Stimulated activated CD8-positive, alpha-beta memory T cell treated with anti-CD3 and anti-CD28 coated beads, Interleukin-4, amount 100 ng/mL, for 24 hours (primary cell): ENCODE results near the gene FNDC10.
A peak's percentile ranks its signal among the peaks of the same experiment; 100 is the strongest.

Experiments
- DNase-seq: peaks from one replicate; pipeline ENCODE4 v3.0.0-alpha.2; 2020; ENCODE audit warnings: low read depth

Gene FNDC10

GRCh38 chr1:1616045-1616790 is 16.3 kb upstream of the FNDC10 start:
- no peak for DNase-seq

DNA sequence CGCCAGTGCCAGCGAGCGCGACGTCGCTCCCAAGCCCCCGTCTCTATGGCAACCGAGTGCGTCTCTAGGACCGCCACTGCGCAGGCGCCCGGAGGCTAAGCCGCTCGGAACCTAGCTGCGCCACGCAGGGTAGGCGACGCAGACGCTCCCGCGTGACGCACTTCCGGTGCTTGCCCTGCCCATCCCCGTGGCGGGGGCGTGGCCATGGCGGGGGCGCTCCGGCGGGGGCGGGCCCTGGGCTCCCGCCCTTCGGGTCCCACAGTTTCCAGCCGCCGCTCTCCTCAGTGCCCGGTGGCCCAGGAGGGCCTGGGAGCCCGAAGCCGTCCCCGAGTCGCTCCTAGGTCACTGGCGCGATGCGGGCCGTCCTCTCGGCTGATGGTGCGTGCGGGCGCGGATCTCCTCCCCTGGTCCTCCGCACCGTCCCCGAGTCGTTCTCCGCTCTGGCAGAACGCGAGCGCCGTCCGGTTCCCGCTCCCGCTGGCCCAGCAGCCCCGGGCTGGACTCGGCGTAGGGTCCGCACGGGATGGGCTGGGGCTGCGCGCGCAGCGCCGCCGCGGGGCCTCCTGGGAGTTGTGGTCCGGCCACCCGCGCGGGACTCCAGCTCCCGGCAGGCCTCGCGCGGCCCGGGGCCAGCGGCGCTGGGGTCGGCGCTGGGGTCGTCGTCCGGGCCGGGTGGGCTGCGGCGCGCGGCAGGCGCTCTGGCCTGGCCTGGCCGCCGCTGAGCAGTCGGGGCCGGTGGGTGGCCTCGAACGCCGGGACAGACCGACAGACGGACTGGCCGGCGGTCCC is 15.5 kb upstream of the FNDC10 start, which contains the start of gene MIB2:
Gene MIB2 (plus strand): TSS at position 245 of the 789 bp plus-strand sequence. CDS start 7,953 bp downstream, outside the sequence.
- peak; percentile 93 for DNase-seq

DNA sequence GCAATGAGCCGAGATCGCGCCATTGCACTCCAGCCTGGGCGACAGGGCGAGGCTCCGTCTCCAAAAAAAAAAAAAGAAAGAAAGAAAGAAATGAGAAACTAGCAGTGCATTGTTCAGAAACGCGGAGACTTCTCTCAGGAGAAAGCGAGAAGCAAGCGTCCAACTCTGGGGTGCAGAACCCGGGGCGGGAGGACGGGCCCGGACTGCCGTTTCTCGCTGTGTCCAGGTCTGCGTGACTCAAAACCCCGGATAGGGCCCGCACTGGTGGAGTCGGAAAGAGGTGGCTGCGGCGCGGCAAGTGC is 15.0 kb upstream of the FNDC10 start:
- DNase-seq = no peak

GRCh38 chr1:1614204-1614953 is 14.4 kb upstream of the FNDC10 start:
- DNase-seq = peak; percentile 42

DNA sequence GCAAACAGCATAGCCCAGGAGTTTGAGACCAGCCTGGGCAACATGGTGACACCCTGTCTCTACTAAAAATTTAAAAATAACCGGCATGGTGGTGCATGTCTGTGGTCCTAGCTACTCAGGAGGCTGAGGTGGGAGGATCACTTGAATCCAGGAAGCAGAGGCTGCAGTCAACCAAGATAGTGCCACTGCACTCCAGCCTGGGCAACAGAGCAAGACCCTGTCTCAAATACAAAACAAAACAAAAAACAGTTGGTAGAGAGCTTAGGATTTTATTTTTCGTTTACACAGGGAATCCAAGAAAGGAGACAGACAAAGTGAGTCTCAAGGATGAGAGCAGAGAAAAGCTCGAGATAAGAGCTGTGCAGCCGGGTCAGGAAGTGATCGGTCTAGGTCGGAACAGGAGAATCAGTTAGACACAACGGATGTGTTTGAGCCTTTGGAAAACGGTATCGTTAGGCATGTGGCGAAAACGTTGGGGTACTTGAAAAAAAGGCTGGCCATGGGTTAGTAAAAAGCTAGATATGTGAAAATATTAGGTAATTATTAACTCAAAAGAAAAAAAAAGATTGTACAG is 13.7 kb upstream of the FNDC10 start:
- no peak for DNase-seq

- DNase-seq = no peak
Measured at GRCh38 chr1:1612104-1612400, 12.1 kb upstream of the FNDC10 start.

DNA sequence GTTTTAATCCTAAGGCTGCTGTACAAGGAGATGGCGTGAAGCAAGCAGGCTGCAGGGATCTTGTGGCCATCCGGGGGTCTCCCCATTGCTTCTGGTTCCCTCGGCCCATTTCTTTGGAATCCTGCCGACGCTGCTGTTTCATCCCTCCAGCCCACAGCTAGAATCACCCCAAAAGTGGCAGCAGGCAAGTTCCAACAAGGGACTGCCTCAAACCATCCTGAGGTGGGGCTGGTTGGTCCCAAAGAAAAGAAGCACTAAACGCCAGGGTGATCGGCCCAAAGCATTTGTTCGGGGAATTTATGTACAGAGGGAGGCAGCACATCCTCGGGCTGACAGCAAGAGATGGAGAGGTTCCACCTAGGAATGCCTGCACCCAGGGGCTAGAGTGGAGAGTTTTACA is 10.9 kb upstream of the FNDC10 start:
- DNase-seq = no peak

DNA sequence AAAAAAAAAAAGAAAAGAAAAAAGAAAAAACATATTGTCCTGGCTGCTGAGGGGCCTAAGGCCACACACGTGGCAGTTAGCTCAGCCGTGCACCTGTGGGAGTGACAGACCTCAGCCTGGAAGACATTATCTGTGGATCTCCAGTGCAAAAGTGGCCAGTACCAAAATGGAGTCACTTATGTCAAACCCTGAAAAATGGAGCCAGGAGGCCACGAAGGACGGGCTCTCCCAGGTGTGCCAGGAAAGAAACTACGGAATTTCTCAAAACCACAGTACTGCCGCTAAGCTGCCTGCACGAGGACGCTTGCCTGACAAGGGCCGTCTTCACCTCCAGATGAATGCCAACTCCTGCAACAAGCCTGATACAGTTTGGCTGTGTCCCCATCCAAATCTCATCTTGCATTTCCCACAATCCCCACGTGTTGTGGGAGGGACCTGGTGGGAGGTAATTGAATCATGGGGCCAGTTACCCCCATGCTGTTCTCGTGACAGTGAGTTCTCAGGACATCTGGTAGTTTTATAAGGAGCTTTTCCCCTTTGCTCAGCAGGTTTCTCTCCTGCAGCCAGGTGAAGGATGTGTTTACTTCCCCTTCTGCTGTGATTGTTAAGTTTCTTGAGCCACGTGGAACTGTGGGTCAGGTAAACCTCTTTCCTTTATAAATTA is 10.0 kb upstream of the FNDC10 start:
- no peak for DNase-seq

DNA sequence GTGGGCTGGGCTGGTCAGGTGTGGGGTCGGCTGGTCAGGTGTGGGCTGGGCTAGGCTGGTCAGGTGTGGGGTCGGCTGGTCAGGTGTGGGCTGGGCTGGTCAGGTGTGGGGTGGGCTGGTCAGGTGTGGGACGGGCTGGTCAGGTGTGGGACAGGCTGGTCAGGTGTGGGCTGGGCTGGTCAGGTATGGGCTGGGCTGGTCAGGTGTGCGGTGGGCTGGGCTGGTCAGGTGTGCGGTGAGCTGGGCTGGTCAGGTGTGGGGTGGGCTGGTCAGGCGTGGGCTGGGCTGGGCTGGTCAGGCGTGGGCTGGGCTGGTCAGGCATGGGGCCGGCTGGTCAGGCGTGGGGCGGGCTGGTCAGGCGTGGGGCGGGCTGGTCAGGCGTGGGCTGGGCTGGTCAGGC is 6.3 kb upstream of the FNDC10 start:
- no peak for DNase-seq

GRCh38 chr1:1605724-1606123 is 5.8 kb upstream of the FNDC10 start:
- no peak for DNase-seq

DNA sequence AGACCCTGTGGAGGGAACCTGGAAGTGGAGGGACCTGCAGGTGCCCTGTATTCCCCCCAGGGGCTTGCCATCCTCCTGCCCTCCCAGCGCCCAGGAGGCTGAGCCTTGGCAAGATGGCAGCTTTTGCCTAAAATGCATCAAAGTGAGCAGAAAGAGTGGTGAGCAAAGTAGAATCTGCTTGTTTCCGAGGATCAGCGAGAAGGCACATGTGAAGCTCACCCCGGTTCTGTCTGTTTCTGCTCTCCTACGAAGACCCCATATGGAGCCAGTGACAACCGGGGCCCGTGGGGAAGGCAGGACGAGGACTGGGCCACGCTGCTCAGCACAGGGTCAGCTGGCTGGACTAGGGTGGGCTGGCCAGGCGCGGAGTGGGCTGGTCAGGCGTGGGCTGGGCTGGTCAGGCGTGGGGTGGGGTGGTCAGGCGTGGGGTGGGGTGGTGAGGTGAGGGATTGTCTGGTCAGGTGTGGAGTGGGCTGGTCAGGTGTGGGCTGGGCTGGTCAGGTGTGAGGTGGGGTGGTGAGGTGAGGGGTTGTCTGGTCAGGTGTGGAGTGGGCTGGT is 5.2 kb upstream of the FNDC10 start:
- no peak for DNase-seq

GRCh38 chr1:1604374-1605033 is 4.6 kb upstream of the FNDC10 start:
- no peak for DNase-seq

DNA sequence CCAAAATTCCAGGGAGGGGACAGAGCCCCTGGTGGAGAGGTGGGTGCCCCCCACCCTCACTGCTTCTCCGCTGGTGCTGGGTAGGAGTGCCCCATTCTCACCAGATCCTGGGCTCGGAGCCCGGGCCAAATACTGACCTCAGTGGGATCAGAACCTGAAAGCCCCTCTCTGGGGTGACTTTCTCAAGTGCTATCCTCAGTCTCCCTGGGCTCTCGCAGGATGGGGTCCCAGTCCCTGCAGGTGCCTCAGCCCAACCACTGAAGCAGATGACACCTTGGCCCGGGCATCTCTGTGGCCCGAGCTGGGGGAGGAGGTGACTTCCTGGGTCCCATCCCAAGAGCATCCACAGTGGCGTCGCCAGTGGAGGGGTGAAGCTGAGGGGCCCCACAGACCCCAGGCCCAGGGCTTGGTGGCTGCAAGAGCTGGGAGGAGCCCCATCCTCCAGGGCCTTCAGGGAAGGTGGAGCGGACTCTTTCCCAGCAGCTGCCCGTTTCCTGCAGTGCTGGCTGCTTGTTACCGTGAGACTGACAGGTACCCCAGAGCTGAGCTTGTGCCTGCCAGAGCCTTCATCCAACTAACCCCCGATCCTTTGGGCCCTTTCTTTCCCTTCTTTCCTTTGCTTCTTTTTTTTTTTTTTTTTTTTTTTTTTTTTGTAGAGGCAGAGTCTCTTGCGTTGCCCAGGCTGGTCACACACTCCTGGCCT is 3.9 kb upstream of the FNDC10 start:
- DNase-seq = no peak

DNA sequence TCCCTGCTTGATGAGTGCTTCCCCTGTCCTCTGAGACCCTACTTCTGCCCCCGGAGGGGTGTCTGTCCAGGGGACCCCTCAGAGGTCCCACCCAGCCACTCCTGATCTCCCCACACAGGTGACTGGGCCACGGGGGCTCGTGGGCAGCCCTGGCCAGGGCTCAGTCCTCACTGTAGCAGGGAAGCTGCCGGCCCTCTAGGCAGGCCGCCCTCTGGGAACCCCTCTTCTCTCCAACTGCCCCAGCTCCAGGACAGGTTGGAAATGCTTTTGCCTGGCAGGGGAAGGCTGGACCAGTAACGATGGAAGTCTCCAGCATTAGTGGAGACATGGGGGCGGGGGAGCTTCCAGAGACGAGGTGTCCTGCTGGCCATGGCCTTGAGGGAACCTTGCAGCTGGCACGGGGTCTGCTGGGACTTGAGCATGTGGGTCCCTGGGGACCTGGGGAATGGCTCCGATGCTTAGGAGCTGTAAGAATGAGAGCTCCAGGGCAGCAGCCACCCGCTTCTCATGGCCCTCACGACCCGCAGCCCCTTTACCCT is 3.1 kb upstream of the FNDC10 start:
- no peak for DNase-seq

DNA sequence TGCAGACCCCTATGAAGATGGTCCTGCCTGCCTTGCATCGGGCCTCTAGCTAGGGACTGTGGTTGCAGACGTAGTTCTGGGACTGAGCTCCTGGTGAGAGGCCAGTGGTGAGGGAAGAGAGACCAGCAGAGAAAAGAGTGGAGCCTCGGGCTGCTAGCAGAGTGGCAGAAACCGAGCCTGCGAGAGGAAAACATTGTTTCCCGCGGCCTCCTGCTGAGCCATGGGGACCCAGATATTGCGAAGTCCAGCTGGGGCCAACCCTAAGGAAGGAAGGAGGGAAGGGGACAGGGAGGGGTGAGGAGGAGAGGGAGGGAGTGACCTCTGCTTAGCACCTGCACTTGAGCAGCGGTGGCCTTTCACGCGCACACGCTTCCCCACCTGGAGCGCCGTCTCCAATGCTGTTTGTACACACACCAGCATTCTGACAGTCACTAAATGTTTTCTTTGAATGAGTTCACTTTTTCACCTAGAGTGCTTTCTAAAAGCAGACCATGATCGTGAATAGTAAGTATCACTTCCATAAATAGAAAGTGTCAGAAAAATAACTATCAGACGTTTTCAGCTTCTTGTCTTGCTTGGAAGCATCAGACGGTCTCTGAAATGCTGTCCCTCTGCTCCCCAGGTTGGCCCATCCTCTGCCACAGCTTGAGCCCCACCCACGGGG is 2.5 kb upstream of the FNDC10 start:
- no peak for DNase-seq

DNA sequence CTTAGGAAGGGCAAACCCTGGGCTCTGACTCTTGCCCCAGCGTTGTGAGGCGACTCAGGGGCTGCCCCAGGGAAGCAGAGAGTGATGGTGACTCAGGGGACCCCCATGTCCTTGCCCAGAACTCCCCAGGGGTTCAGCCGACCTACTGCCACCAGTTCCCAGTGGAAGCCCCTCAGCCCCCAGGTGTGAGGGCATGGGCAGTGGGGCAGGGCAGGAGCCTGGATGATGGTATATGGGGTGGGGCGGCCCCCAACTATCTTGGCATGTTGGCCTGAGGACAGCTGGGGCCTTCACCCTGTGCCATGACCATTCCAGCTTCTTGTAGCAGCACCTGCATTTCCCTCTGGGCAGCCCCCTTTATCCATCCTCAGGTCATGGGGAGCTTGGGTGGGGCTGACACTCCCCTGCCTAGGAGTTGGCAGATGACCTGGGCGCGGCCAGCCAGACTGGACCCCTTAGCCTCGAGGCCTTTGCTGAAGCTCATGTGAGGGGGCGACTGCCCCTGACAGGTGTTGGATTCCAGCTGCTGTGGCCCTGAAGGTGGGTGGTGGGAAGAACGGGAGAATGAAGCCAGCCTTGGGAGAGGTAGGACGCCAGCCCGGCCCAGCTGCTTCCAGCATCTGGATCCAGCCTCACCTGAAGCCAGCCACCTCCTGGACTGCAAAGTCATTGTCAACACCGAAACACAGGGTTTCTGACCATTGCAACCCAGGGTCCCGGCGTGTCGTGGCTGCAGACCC is 1.8 kb upstream of the FNDC10 start:
- no peak for DNase-seq

GRCh38 chr1:1600861-1601563 is 1.1 kb upstream of the FNDC10 start:
- DNase-seq = no peak
